Germinal center (tissue), 1 donor: ENCODE data around the gene BCL11B.

Source experiments
- DNase-seq: peaks from one replicate; pipeline ENCODE4 v3.0.0; 2012; ENCODE audit warnings: mixed read lengths, low spot score

Gene BCL11B

DNA sequence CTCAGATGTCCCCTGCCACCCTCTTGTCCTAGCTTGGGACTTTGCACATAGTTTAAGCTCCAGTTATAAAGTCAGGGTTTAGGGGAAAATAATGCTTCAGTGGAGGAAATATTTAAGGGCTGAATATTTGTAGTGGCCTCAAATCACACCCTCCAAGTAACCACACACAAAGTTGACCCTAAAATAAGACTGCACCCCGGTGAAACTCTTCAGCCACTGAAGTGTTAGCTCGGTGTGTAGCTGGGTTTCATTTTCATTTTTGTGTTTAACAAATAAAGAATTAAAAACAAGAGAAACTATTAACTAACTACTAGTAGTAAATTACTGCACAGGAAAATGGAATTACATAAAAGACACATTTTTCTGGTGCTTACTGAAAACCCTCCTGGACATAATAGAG is 14.8 kb upstream of the BCL11B start:
- no peak for DNase-seq

GRCh38 chr14:99284254-99285004 is 12.4 kb upstream of the BCL11B start:
- no peak for DNase-seq

- no peak for DNase-seq
These were observed 10.5 kb upstream of the BCL11B start for GRCh38 chr14:99282261-99283050.

GRCh38 chr14:99281396-99281795 is 9.4 kb upstream of the BCL11B start:
- DNase-seq: no peak

GRCh38 chr14:99280852-99281251 is 8.9 kb upstream of the BCL11B start:
- no peak for DNase-seq

DNA sequence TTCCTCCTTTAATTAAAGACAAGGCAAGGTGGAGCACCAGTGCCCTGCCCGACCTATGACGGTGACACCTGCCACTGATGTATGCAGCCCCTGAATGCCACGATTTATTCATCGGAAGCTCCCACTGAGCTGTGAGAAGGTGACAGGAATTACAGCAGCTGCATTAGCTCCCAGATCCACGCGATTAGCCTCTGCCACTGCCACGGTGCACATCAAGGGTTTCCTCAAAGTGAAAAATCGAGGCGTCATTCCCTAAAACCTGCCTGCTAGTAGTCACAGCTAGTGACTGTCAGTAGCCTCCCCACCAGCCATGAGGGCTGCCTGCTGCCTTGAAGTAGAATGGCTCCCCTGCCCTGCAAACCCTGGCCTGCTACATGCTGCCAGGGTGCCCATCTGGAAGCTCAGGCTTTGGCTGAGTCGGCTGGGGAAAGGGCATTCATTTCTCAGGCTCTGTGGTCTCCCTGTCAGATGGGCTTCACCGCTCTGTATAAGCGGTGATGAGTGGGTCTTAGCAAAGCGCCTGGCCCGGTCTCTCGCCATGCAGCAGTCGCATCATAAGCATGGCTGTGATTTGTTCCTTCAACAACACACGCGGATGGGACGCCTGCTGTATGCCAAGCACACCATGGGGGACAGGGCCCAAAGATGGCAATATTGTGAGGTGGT is 8.2 kb upstream of the BCL11B start:
- DNase-seq: no peak

DNA sequence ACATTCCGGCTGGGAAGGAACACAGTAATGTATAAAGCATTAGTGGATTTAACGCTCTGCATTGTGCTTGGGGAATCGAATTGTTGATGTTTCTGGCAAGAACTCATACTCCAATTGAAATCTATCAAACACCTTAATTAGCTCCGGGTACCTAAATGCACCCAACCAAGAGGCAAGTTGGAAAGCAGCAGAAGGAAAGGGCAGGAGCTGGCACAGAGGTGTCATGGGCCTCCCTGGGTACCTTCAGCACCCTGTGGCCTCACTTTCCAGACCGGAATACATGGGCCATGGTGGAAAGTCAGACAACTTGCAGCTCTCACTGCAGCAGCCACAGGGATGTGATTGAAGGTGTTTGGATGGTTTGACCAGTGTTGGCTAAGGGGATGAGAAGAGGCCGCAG is 6.8 kb upstream of the BCL11B start:
- DNase-seq: no peak

- DNase-seq: no peak
These were observed 5.5 kb upstream of the BCL11B start for GRCh38 chr14:99277530-99277929.

GRCh38 chr14:99276482-99276881 is 4.5 kb upstream of the BCL11B start:
- no peak for DNase-seq

DNA sequence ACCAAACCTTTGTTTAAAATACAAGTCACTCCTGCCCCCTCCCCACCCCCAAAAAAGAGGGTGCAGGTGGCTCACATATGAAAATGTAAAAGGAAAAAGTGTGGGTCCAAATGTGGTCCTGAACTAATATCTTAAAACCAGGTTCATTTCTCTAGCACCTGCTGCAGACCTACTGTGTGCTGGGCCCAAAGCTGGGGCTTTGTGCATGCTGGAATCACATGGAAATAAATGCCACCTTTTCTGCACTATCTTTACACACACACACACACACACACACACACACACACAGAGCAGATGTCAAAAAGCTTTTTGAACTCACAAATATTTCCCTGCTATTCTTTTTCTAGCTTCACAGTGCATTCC is 3.2 kb upstream of the BCL11B start:
- DNase-seq: no peak

- DNase-seq: no peak
These were observed 2.6 kb upstream of the BCL11B start for GRCh38 chr14:99274346-99275221.

DNA sequence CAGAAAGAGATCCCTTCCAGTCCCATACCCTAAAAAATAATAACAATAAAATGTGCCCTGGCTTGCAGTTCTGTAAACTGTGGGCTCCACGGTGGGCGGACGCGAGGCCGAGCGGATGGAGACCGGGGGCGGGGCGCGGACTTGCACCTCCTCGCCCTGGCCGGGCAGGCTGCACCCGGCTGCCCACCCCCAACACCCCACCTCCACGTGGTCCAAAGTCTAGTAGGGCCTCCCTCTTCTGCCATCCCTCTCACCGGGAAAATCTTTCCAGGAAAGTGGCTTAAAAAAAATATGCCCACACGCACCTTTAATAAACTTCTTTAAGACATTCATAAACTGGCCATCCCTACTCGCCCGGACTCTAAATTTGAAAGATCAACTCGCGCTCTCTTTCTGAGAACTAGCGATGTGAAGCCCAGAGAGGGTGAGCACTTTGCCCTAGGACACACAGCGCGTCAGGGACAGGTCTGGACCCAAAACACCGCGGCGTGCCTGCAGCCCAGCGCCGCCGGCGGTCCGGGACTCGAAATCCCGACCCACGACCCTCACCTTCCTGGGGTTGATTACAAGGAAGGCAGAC is 1.9 kb upstream of the BCL11B start:
- no peak for DNase-seq

- DNase-seq: no peak
These were observed 1.1 kb upstream of the BCL11B start for GRCh38 chr14:99272899-99273765.

- DNase-seq: no peak
These were observed 568 bp upstream of the BCL11B start for GRCh38 chr14:99272632-99272898.

- DNase-seq: no peak
These were observed 616 bp downstream of the BCL11B start for GRCh38 chr14:99271221-99271941.

GRCh38 chr14:99270458-99271220 is 1.4 kb downstream of the BCL11B start:
- no peak for DNase-seq

- no peak for DNase-seq
These were observed 2.9 kb downstream of the BCL11B start for GRCh38 chr14:99268810-99269707.
